ENCODE results near the gene IGF1R. TPM values are rescaled to one million over a fixed set of nuclear protein-coding genes. Genes with fewer than 3 reads are reported as not detected.

Gene IGF1R
- total RNA-seq, 1 experiment from 2014 or later: 71.3 TPM

DNA sequence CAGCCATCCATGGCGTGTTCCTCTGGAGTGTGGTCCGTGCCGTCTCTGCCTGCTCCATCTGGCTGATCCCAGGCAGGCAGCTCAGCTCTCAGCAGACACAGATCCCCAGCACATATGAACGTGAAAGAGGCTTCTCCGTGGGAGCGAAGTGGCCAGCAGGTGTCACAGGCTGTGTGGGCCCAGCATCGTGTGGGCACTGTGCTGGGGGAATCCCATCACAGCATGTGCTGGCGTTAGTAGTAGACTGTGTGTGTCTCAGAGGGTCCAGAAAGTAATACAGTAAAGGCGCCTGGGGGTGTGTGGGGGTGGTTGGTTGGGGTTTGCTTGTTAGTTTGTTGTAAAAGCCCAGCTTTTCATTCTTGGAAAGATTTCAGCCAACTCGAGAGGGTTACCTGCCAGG lies 147.6 kb downstream of the IGF1R start:
- TF ChIP-seq, protein P1, sequence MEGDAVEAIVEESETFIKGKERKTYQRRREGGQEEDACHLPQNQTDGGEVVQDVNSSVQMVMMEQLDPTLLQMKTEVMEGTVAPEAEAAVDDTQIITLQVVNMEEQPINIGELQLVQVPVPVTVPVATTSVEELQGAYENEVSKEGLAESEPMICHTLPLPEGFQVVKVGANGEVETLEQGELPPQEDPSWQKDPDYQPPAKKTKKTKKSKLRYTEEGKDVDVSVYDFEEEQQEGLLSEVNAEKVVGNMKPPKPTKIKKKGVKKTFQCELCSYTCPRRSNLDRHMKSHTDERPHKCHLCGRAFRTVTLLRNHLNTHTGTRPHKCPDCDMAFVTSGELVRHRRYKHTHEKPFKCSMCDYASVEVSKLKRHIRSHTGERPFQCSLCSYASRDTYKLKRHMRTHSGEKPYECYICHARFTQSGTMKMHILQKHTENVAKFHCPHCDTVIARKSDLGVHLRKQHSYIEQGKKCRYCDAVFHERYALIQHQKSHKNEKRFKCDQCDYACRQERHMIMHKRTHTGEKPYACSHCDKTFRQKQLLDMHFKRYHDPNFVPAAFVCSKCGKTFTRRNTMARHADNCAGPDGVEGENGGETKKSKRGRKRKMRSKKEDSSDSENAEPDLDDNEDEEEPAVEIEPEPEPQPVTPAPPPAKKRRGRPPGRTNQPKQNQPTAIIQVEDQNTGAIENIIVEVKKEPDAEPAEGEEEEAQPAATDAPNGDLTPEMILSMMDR (conservative IDR thresholded peaks at IDR 0.05): no peak
- no peak for TF ChIP-seq EZH2 (IDR thresholded peaks at IDR 0.05; ENCODE audit: low read depth)
- H3K4me3 ChIP-seq: no peak overlapping the region
- H4K20me1 ChIP-seq (ENCODE audit: insufficient read depth): peaks cover 7% of the 10 kb centered on the region
- H2AFZ ChIP-seq: no peak overlapping the region
- no peak overlapping the region for H3K4me2 ChIP-seq
- H3K27me3 ChIP-seq (ENCODE audit: insufficient read depth, low read depth): no peaks in the 10 kb centered on the region
- no peak overlapping the region for H3K27ac ChIP-seq
- no TSS peak for BruUV-seq (replicated peaks)
- no peaks in the 10 kb centered on the region for H3K36me3 ChIP-seq (ENCODE audit: low read depth)
- no peaks in the 10 kb centered on the region for H3K9me2 ChIP-seq (ENCODE audit: insufficient read depth)
- H3F3A ChIP-seq (ENCODE audit: insufficient read depth, low read depth): peaks cover 30% of the 10 kb centered on the region
- no peaks in the 10 kb centered on the region for H3K9me3 ChIP-seq (ENCODE audit: insufficient read depth, low read depth)
- ChIA-PET POLR2A (ENCODE audit: unreplicated experiment) (no interaction called here), CTCF (no interaction called here)
- intact Hi-C loops (cut with micrococcal nuclease; ENCODE audit: unreplicated experiment): no loop called here
- H3K4me1 ChIP-seq (replicated peaks; ENCODE audit: insufficient read depth): peaks cover 35% of the 10 kb centered on the region
- DNase-seq: no peak
- H3K79me2 ChIP-seq (ENCODE audit: low read depth): peaks cover 72% of the 10 kb centered on the region

DNA sequence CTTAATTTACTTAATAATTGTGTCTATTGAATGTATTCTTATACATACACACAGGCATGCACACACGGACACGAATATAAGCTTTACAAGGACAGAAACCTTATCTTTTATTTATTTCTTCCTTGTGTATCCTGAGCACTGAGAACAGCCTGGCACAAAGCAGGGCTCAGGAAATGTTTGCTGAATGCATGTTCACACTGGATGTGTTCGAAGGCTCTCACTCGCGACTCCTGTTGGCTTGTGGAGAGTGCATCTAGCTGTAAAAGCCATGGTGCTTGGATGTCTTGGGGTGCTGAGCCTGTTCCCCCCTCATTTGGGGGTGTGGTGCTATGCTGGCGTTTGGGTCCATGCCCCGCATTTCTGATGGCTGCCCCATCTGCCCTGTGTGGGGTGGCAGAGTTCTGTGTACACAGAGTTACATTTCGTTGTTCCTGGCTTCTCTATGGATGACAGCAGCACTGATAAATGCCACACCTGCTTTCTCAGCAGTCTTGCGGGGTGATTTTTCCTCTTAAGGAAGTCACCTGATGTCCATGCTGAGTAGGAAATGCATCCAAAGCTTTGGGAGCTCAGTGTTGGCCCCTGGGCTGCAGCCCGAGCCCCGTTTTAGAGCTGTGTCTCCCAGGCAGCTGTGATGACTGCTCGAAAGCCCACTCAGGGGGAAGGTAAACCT lies 148.5 kb downstream of the IGF1R start:
- intact Hi-C loops (cut with micrococcal nuclease; ENCODE audit: unreplicated experiment): no loop called here
- Histone ChIP-seq H4K20me1 (ENCODE audit: insufficient read depth) (peaks cover 7% of the 10 kb centered on the region), H3K79me2 (ENCODE audit: low read depth) (peaks cover 72% of the 10 kb centered on the region), H3K27ac (no peak overlapping the region), H3K9me2 (ENCODE audit: insufficient read depth) (no peaks in the 10 kb centered on the region), H3F3A (ENCODE audit: insufficient read depth, low read depth) (peaks cover 38% of the 10 kb centered on the region), H3K4me2 (no peak overlapping the region), H3K9me3 (ENCODE audit: insufficient read depth, low read depth) (no peaks in the 10 kb centered on the region), H3K27me3 (ENCODE audit: insufficient read depth, low read depth) (no peaks in the 10 kb centered on the region), H3K4me3 (no peak overlapping the region), H3K4me1 (replicated peaks; ENCODE audit: insufficient read depth) (peaks cover 43% of the 10 kb centered on the region), H3K36me3 (ENCODE audit: low read depth) (no peaks in the 10 kb centered on the region), H2AFZ (no peak overlapping the region)
- no TSS peak for BruUV-seq (replicated peaks)
- TF ChIP-seq EZH2 (IDR thresholded peaks at IDR 0.05; ENCODE audit: low read depth): no peak
- TF ChIP-seq, protein P1 (conservative IDR thresholded peaks at IDR 0.05): no peak
- CTCF ChIA-PET: no interaction called here
- DNase-seq: no peak
- POLR2A ChIA-PET (ENCODE audit: unreplicated experiment): no interaction called here

DNA sequence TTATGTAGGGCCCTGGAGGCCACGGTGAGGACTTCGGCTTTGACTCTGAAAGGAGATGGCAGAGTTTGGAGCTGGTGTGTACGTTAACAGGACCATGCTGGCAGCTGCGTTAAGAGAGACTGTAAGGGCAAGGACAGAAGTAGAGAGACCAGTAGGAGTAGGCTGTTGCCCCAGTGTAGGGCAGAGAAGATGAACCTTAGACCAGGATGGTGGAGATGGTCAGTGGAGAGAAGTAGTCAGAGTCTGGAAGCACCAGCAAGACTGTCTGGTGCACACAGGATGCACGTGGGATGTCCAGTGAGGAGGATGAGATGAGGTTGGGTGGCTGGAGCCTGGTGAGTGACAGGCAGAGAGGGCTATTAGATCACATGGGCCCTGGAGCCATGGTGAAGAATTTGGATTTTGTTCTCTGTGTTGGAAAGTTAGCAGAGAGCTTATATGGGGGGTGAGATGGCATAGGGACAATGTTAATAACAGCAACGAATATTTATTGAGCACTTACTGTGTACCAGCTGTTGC lies 150.1 kb downstream of the IGF1R start:
- DNase-seq: no peak
- Histone ChIP-seq H3K79me2 (ENCODE audit: low read depth) (peaks cover 74% of the 10 kb centered on the region), H2AFZ (no peak overlapping the region), H3K4me2 (peak overlapping the region; percentile 82), H3F3A (ENCODE audit: insufficient read depth, low read depth) (peaks cover 48% of the 10 kb centered on the region), H3K27me3 (ENCODE audit: insufficient read depth, low read depth) (no peaks in the 10 kb centered on the region), H4K20me1 (ENCODE audit: insufficient read depth) (peaks cover 7% of the 10 kb centered on the region), H3K4me1 (replicated peaks; ENCODE audit: insufficient read depth) (peaks cover 58% of the 10 kb centered on the region), H3K36me3 (ENCODE audit: low read depth) (no peaks in the 10 kb centered on the region), H3K27ac (0 out of 2 replicates have a peak overlapping the region, but pooled peaks have one; percentile 85), H3K4me3 (peak overlapping the region; percentile 49; the same call in 1 of the 2 replicates), H3K9me2 (ENCODE audit: insufficient read depth) (no peaks in the 10 kb centered on the region), H3K9me3 (ENCODE audit: insufficient read depth, low read depth) (no peaks in the 10 kb centered on the region)
- ChIA-PET CTCF (interaction anchor here (0.6 kb wide), 2 partner anchors 163 to 272 kb away, joined by 4 to 6 read pairs; no protein-coding TSS in a partner anchor), POLR2A (ENCODE audit: unreplicated experiment) (no interaction called here)
- intact Hi-C loops (cut with micrococcal nuclease; ENCODE audit: unreplicated experiment): no loop called here
- no TSS peak for BruUV-seq (replicated peaks)
- TF ChIP-seq EZH2 (IDR thresholded peaks at IDR 0.05; ENCODE audit: low read depth): no peak
- TF ChIP-seq, protein P1 (conservative IDR thresholded peaks at IDR 0.05): no peak
